NCI-H526 treated with DMSO at 0.1 percent for 48 hours (cell line): ENCODE results near the gene KIAA1755.

Experiments used
- DNase-seq: peaks from one replicate; lab custom pipeline; 2025; lab: John Stamatoyannopoulos, UW

Gene KIAA1755

DNA sequence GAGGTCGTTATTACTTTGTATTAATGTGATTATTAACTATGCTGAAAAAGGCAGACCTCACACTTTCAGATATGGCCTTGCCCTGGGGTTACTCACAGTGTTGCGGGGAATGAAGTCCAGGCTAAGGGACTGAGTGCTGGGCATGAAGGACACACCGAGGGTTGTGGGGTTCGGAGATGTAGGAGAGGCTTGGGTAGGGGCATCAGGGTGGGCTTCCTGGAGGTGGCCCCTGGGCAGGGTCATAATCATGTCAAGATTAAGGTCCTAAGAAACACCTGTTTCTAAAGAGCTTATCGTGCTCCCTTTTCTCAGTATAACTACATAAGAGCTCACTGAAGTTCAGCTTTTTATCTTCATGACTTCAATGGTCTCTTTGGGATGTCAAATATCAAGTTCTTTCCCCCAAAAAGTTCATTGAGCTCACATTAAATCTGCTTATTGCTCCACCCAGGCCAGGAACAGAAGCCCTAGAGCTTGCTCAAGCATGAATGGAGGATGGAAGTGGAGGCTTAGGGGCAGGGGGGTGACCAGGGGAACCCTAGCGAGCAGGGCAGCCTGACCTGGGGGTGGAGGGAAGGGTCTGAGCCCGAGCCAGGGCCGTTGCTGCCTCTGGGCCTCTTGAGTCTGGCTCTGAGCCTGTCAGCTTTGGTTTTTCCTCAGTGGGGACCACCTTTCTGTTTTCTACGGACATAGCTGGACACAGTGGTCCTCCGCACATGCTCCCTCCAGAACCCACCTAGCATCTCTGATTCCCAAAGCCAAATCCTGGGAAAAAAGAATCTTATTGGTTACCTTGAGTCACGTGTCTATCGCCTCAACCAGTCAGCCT lies 58.2 kb downstream of the KIAA1755 start:
- no peak for DNase-seq

GRCh38 chr20:38201356-38201755 lies 59.2 kb downstream of the KIAA1755 start:
- DNase-seq, result no peak

GRCh38 chr20:38200646-38201045 lies 59.9 kb downstream of the KIAA1755 start:
- DNase-seq, result no peak

DNA sequence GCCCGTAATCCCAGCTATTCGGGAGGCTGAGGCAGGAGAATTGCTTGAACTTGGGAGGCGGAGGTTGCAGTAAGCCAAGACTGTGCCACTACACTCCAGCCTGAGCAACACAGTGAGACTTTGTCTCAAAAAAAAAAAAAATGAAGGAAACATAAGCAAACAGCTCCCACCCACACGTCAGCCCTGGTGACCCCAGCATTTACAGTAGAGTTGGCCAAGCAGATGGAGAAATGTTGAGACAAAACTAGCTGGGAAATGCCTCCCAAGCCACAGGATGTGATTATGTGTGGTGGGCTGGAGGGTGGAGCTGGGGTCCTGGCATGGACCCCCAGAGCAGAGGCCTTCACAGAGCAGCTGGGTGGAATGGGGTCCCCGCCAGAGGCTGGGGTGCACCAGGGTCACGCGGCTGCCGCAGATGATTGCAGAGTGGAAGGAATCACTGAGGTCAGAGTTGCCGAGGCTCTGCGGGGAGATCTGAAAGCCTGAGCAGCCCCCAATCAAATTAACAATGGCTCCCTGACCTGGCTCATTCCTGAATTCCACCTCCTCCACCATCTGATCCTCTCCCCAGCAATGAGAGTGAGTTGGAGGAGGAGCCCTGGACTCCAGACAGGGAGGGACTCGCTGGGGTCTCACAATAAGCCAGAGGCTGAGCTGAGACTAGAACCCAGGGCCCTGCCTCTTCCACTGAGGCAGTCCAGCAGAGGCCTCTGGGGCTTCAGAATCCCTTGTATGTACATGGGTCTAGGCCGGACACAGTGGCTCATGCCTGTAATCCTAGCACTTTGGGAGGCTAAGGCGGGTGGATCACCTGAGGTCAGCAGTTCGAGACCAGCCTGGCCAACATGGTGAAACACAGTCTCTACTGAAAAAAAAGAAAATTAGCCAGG lies 60.8 kb downstream of the KIAA1755 start:
- DNase-seq, result no peak

DNA sequence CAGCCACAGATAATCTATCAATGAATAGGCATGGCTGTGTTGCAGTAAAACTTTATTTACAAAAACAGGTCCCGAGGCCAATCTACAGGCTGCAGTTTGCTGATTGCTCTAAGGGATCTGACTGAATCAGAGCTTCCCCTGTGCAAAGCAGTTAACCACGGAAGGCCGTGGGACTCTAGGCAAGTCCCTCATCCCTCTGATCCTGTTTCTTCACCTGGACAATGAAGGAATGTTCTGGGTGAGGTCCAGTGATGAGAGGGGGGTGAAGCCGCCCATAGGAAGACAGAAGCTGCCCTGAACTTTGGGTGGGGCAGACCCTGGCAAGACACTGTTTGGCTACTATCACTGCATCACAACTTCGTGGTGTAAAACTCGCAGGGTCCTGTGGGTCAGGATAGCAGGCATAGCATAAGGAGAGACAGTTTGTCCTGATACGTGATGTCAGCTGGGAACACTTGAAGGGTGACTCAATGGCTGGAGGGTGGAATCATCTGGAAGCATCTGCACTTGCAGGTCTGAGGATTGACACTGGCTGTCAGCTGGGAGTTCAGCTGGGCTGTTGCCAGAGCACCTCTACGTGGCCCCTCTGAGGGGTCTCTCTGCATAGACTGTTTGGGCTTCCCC lies 62.2 kb downstream of the KIAA1755 start:
- no peak for DNase-seq

DNA sequence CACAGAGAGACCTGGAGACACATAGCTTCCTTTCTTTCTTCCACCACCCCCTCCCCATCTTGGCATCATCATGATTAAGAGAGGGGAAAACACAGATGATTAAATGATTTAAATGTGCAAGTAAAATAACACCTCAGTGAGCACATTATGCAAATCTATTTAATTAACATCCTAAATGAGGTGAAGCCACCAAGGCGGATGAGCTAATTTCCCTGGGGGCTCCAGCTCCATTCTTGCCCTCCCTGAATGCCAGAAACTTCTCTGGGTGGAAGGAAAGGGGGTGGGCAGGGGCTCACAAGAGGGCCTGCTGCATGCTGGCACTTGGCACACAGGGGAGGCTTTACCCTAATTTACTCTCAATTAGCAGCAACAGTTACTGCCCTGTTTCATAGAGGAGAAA lies 62.9 kb downstream of the KIAA1755 start:
- DNase-seq, result no peak

DNA sequence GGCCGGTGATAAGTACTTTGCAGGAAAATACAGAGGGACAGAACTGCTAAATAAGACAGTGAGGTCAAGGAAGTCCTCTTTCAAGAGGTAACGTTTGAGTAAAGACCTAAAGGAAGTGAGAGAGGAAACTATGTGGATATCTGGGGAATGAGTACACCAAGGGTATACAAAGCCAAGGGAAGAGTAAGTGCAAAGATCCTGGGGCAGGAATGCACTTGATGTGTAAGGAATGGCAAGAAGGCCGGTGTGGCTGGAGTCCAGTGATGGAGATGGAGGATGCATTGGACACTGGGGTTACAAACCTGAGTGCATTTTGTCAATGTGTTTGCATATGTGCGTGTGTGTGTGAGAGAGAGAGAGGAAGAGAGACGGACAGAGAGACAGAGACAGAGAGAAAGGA lies 63.3 kb downstream of the KIAA1755 start:
- no peak for DNase-seq

GRCh38 chr20:38196592-38196991 lies 63.9 kb downstream of the KIAA1755 start:
- DNase-seq, result no peak

- no peak for DNase-seq
These were observed 64.5 kb downstream of the KIAA1755 start for GRCh38 chr20:38196076-38196475.

DNA sequence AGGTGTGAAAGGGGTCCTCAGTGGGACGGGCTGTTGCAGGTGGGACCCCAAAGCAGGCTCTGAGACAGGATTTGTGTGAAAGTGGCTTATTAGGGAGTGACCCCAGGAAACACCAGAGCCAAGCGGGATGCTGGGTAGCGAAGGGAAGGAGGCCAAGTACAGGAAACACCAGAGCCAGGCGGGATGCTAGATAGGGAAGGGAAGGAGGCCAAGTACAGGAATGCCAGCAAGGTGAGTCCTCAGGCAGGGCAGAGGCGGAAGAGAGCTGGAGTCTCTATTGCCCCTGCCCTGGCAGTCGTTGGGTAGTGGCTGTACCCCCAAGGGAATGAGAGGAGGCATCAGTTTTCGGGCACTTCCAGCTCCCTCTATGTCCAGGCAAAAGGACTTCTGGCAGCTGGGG lies 65.0 kb downstream of the KIAA1755 start:
- DNase-seq, result no peak

DNA sequence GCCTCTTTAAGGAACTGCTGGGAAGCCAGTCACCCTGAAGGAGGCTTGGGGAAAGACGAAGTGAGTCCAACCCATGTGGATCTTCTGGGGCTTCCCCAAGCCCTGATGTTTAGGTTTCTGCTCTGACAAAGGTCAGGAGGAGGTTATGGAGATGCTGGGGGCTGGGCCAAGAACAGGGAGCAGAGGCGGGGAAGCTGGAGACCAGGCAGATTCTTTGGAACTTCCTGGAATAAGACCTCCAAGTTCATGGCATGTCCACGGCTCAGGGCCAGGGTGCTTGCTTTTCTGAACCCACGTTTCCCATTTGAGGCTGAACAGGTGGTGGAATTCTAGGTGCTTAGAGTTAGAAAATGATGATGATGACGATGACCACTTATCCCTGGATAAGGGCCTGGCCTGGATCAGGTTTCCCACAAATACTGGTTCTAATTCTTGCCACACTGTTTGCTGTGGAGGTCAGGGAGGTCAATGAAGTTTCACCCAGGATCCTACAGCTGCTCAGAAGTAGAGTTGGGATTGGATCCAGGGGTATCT lies 65.5 kb downstream of the KIAA1755 start:
- no peak for DNase-seq

- no peak for DNase-seq
These were observed 66.9 kb downstream of the KIAA1755 start for GRCh38 chr20:38193586-38194105.

DNA sequence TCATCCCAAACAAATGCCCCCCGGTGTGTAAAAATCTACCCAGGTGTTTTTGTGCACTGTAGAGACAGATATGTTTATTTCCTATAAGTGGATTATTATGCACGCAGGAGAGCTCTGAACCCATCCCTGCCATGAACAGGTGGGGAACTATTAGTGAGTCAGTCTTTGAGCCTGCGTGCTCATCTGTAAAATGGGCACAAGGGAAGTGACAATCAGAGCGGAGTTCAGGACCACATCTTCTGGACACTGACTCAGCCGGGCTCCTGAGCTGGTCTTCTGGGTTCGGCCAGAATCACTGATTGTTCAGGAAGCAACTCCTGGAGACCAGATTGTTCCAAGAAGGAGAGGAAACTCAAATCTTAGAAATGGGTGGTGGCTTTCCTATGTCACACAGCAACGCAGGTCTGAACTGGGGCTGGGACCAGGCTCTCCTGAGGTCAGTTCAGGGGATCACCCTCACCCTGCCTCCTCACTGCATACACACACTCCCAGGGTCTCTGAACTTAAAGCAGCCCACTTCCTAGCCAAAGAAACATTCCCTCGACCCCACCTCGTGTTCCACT lies 68.1 kb downstream of the KIAA1755 start:
- DNase-seq, result no peak

DNA sequence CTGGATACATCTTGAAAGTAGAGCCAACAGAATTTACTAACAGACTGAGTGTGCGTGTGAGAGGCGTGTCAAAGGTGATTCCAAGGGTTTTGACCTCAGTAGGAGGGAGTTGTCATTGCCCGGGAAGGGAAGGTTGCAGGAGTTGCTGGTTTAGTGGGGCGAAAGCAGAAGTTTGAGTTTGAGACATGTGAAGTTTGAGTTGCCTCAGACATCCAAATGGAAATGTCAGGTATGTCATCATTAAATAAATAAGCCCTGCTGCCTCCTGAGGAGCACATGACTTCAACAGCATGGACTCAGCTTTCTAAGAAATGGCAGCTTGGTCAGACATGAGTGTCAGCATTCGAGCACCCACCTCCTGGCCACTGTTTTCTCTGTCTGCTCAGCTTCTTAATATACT lies 68.9 kb downstream of the KIAA1755 start:
- DNase-seq, result no peak

- DNase-seq, result no peak
These were observed 69.6 kb downstream of the KIAA1755 start for GRCh38 chr20:38190936-38191371.

- DNase-seq, result no peak
These were observed 70.4 kb downstream of the KIAA1755 start for GRCh38 chr20:38190166-38190565.

DNA sequence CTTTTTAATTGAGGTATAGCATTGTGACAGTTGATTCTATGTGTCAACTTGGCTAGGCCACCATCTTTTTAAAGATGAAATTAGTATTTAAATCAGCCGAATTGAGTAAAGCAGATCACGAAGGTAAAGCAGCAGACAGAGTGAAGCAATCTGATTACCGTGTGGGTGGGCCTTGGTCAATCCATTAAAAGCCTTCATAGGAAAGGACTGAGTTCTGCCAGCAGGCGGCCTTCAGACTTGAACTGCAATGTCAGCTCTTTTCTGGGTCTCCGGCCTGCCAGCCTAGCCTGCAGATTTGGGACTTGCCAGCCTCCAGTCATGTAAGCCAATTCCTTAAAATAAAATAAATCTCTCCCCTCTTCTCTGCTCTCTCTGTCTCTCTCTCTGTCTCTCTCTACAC lies 73.0 kb downstream of the KIAA1755 start:
- DNase-seq, result no peak

- no peak for DNase-seq
These were observed 73.7 kb downstream of the KIAA1755 start for GRCh38 chr20:38186788-38187221.

DNA sequence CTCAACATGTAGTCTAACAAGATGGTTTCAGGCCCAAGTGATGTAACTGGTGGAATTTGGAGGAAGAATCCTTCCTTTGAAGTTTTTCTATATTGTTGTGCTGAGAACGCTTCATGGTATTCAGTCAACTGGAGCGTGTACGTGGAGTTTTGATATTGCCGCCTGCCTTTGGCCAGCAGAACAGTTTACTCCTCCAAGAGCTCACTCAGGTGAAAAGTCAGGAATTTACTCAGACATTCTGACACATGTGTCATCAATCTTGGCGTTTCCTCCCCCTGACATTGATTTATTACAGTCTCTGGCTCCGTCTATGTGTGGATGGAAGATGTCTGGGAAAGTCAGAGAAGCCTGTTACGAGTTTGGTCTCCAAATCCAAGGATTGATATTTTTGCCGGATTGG lies 76.4 kb downstream of the KIAA1755 start:
- DNase-seq, result no peak

DNA sequence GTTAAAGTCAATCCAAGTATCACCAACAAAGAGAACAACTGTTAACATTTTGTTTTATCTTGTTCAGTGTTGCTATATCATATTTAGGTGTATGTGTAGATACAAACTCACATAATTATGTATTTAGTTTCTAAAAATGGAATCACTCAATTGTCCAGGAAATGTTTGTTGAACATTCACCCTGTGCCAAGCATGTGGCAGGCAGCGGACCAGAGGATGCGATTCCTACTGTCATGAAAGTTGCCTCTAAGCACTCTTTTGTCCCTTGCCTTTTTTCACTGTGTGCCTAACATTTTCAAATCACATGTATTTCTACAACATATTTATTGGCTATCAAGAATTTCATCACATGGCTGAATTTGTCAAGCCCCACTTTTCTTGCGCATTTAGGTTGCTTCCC lies 78.6 kb downstream of the KIAA1755 start:
- DNase-seq, result no peak

GRCh38 chr20:38181207-38181801 lies 79.2 kb downstream of the KIAA1755 start:
- DNase-seq, result no peak
